HCT116 (cell line): ENCODE results near the gene EFNB1.

ENCODE experiments used
- CTCF ChIP-seq, 3 experiments: fragments of 200-600 bp in 1 of 3; sonication (generic) in 1 of 3; IDR thresholded peaks in 2 of 3; conservative IDR thresholded peaks in 1 of 3; 2 replicates each; pipeline ENCODE4 v1.5.1; 2012 to 2017; ENCODE audit warnings: low read depth in 2 of 3, low read length in 2 of 3, antibody characterized with exemption in 1 of 3, borderline replicate concordance in 1 of 3, control low read depth in 1 of 3, mild to moderate bottlenecking in 1 of 3, mixed read lengths in 1 of 3, mixed run types in 1 of 3, moderate library complexity in 1 of 3; ENCODE audit not compliant: insufficient read depth in 1 of 3
- ELF1 ChIP-seq: IDR thresholded peaks from 2 replicates; pipeline ENCODE4 v1.6.1; 2012; ENCODE audit warnings: low read depth, borderline replicate concordance
- EZH2 ChIP-seq: fragments of 200-600 bp; sonication (generic); IDR thresholded peaks from 2 replicates; pipeline ENCODE4 v1.6.1; 2017; ENCODE audit warnings: antibody characterized with exemption, mixed run types
- EZH2phosphoT487 ChIP-seq: fragments of 200-600 bp; IDR thresholded peaks from 2 replicates; pipeline ENCODE4 v1.6.1; 2018; ENCODE audit warnings: antibody characterized with exemption, borderline replicate concordance
- JUND ChIP-seq: IDR thresholded peaks from 2 replicates; pipeline ENCODE4 v1.6.1; 2012
- POLR2A ChIP-seq: IDR thresholded peaks from 2 replicates; pipeline ENCODE4 v1.7.0; 2011; ENCODE audit warnings: borderline replicate concordance; ENCODE audit not compliant: insufficient read depth, insufficient read length; ENCODE audit errors: extremely low read depth
- RAD21 ChIP-seq: IDR thresholded peaks from 2 replicates; pipeline ENCODE4 v1.6.1; 2012; ENCODE audit warnings: low read depth, mild to moderate bottlenecking
- SP1 ChIP-seq: IDR thresholded peaks from 2 replicates; pipeline ENCODE4 v1.6.1; 2012; ENCODE audit warnings: low read depth
- TF ChIP-seq, protein P1 (sequence below): IDR thresholded peaks from 2 replicates; pipeline ENCODE4 v1.6.1; 2012; ENCODE audit warnings: low read depth

DNA sequence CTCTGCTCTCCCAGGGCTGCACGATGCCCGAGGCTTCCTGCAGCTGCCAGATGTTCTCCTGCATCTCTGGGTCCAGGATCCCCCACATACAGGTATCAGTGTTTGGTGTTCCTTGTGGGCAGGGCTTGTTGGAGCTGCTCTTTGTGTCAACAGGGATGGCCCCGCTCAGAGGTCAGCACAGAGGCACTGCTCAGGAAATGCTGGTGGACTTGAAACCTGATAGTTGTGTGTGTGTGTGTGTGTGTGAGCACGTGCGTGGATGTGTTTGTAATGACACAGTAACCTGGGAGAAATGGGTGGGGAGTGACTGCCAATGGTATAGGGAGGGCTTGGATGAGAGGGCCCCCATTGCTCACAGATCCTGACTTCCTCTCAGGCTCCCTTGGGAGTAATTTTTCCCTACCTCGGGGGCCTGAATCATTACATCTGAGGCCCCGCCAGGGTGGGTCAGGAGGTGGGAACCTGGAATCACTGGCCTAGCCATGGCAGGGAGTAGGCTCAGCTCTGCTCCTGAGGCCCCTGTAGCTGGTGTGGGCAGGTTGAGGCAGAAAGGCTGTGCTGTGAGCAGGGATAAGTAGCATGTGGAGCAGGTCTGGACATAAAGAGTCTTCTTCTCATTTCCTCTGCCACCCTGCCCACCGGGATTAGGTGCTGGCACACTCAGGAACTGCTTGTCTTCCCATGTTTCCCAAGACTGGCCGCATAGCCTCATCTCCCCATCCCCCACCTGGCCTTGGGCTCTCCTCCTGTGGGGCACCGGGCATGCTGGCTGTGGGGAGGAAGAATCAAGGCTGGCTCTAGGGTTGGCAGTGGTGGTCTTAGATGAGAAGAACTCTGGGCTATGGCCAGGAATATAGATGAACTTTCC is 2.5 kb upstream of the EFNB1 start:
- TF ChIP-seq EZH2 = no peak
- TF ChIP-seq CTCF (IDR thresholded peaks at IDR 0.05 in 2 of 3, conservative IDR thresholded peaks at IDR 0.05 in 1 of 3; ENCODE audit: borderline replicate concordance in 1 of 3, insufficient read depth in 1 of 3, low read depth in 2 of 3, low read length in 2 of 3) = no peak
- no peak for TF ChIP-seq JUND
- TF ChIP-seq, protein P1, sequence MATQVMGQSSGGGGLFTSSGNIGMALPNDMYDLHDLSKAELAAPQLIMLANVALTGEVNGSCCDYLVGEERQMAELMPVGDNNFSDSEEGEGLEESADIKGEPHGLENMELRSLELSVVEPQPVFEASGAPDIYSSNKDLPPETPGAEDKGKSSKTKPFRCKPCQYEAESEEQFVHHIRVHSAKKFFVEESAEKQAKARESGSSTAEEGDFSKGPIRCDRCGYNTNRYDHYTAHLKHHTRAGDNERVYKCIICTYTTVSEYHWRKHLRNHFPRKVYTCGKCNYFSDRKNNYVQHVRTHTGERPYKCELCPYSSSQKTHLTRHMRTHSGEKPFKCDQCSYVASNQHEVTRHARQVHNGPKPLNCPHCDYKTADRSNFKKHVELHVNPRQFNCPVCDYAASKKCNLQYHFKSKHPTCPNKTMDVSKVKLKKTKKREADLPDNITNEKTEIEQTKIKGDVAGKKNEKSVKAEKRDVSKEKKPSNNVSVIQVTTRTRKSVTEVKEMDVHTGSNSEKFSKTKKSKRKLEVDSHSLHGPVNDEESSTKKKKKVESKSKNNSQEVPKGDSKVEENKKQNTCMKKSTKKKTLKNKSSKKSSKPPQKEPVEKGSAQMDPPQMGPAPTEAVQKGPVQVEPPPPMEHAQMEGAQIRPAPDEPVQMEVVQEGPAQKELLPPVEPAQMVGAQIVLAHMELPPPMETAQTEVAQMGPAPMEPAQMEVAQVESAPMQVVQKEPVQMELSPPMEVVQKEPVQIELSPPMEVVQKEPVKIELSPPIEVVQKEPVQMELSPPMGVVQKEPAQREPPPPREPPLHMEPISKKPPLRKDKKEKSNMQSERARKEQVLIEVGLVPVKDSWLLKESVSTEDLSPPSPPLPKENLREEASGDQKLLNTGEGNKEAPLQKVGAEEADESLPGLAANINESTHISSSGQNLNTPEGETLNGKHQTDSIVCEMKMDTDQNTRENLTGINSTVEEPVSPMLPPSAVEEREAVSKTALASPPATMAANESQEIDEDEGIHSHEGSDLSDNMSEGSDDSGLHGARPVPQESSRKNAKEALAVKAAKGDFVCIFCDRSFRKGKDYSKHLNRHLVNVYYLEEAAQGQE = no peak
- TF ChIP-seq ELF1 = no peak
- TF ChIP-seq EZH2phosphoT487 = no peak
- TF ChIP-seq SP1 = no peak
- TF ChIP-seq RAD21 = no peak
- no peak for TF ChIP-seq POLR2A
